Activated CD8-positive, alpha-beta memory T cell treated with anti-CD3 and anti-CD28 coated beads, Interleukin-2, amount 50 U/mL, for 48 hours (primary cell): ENCODE data around the gene THSD7B.
"Not testable (repeated sequence)": the region's sequence is repeated elsewhere in the genome, so short reads cannot be mapped to it uniquely, and the experiment has no call there.

Experiments
- DNase-seq: peaks from one replicate; pipeline ENCODE4 v3.0.0-alpha.2; 2020

The THSD7B gene

DNA sequence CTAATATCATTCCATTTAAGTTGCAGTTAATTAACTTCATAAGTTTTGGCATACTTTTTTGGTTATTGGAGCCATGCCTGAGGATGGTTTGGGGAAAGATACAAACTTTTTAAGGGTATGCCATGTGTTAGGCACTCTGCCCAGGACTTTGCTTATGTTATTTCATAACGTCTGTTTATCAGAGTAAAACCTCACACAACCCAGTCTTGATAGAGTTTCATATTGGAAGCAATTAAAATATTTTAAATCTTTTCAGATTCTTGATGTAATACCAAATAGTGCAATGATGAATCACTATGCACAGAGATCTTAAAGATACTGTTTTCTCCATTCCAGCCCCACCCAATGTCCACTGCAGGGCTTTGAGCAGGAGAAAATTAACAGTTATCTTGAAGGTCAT, 669.8 kb downstream of the THSD7B start:
- no peak for DNase-seq

DNA sequence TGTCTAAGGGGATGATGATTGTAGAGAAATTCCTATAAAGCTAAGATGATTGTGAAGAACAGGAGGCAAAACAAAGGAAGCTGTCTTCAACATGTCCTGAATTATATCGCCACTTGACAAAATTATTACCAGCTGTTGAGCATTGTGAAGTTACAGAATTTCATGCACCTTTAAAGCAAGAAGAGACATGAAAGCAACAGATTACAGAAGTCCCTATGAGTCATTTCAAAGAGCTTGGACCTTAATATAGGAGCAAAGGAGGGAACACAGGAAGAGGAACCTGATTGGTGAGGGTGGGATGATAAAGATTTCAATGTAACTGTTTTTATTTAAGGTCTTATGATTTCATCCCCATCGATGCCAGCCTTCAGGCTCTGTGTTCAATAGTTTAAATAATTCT, 672.0 kb downstream of the THSD7B start:
- no peak for DNase-seq

DNA sequence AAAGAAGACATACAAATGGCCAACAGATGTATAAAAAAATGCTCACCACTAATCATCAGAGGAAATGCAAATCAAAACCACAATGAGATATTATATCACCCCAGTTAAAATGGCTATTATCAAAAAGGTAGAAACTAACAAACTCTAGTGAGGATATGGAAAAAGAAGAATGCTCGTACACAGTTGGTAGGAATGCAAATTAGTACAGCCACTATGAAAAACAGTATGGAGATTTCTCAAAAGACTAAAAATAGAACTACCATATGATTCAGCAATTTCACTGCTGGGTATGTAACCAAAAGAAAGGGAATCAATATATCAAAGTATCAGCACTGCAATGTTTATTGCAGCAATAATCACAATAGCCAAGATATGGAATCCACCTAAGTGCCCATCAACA, 679.6 kb downstream of the THSD7B start:
- no peak for DNase-seq

DNA sequence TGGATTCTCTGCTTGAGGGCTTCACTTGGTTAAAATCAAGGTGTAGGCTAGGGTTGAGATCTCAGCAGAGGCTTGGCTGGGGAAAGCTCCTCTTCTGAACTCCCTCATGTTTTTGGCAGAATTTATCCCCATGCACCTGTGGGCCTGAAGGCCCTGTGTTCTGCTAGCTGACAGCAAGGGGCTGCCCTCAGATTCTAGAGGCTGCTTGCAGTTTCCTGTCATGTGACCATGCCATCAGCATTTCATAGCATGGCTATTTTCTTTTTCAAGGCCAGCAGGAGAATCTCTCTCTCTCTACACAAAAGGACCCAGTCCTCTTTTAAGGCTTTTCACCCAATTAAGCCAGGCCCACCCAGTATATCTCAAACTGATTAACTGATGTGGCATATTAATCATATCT, 684.1 kb downstream of the THSD7B start:
- DNase-seq = no peak

DNA sequence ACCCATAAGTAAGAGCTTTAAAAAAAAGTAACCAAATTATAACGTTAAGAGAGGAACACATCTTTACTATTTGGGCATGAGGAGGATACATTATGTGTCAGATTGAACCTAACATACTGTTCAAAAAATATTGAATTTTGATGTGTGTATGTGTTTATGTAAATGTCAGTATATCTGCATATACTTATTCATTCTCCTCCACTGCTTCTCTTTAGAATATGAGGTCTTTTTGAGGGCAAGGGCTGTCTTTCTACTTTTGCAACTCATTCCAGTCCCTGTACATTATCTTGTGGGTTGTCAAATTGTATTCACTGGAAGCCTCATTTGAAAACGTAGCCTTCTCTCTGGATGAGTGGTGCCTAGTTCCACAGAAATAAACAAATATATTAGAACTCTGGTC, 689.5 kb downstream of the THSD7B start:
- no peak for DNase-seq

DNA sequence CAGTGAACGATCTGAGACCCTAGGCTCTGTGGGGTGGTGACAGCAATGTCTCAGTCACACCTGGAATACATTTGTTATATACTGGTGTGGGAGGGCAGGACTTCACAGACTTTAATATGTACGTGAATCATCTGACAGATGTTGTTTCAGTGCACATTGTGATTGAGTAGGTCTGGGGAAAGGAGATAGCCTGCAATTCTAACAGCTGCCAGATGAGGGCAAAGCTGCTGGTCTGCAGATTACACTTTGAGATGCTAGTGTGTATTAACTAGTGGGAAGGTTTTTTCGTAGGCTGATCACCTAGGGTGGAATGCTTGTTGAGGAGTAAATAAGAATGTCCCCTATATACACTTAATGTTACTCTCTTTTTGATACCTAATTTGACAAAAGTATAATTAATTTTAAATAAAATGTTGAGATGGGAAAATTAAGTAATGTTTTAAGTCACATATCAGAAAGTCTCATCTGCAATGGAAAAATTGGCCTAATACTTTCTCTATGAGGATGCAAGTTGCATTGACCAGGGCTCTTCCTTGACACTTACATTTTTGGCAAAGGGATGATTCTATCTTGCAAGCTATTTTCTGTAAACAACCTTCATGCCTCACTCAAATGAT, 702.0 kb downstream of the THSD7B start:
- no peak for DNase-seq

DNA sequence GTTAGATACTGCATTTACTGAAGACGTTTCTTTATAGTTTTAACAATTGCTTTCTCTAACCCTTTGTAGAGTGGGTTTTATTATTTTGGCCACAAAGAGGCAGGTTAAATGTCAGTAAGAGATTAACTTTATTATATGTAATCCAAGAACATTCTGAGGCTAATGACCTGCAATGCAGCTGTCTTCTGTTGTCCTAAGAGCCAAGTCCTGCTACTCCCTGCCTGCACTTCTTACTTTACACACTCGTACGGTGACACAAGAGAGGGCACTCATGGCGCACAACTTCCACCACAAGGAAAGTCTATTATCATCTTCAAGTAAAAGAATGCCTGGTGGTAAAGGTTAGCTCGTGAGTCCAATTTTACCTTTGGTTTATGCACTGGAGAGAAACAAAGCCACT, 727.9 kb downstream of the THSD7B start:
- DNase-seq = no peak

DNA sequence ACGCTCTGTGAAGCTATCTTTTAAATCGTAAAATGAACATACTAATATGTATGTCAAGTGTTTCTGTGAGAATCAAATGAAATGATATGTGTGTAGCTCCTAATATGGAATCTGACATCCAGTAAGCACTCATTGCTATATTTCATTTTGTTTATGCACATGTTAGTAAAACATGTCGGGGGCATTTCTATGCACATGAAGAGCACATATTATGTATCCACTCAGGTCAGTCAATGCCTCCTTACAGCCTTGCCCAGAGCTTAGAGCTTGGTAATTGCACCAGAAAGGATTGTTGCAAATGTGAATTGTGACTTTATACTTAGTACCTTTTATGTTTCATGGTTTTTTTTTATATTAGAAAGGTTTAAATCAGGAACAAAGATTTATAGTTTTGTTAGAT, 735.3 kb downstream of the THSD7B start:
- no peak for DNase-seq

DNA sequence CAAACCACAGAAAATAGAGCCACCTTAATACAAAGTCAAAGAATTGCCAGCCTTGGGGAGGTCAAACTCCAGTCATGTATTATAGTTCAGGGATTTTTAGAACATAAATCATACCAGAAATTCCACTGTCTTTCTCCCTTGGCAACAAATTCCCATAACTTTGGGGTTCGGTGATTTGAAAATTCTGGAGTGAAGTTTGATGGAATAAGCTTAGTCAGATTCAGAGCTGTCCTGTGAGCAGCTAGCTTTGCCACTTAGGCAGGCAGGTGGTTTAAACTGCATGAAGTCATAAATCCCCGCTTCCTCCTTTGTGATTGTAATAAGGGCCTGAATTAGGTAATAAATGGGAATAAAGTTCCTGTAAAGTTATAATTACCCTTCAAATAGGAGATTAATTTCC, 741.9 kb downstream of the THSD7B start:
- DNase-seq = no peak

DNA sequence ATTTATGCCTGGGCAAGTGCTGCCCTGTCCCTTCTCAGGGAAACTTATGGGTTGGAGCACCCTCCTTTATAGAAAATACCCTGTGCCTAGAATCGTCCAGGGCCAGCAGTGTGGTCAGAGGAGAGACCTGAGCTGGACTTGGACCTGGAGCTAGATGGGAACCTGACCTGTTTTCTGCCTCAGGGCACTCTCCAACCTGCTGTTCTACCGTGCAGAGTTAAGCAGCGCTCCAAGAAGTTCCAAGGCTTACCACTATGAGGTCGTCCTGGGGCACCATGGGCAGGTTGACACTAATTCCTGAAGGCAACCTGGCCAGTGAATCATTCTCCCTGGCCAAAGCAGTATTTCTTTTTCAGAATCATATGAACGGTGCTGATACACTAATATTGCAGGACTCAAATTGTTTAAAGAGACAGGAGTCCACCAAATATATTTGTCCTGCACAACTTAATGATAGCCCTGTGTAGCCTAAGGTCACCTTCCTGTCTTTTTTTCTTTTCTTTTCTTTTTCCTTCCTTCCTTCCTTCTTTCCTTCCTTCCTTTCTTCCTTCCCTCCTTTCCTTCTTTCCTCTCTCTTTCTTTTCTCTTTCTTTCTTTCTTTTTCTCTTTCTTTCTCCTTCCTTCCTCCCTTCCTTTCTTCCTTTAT, 743.5 kb downstream of the THSD7B start:
- no peak for DNase-seq

DNA sequence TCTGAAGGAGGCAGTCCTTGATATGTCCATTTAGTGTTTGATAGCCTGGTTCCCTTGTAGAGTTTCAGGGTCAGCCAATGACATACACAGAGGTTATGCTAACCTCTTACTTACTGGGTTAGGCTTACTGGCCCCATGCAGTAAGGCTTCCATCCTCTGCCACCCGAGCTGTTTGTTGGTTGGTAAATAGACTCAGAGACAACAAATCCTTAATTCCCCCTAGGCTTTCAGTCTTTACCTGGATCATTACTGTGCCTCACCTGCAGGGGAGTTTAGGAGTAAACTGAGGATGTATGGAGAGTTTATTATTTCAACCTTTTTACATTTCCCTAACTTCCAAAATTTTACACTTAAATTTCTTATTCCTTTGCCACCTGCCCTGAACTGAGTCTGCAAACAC, 746.2 kb downstream of the THSD7B start:
- no peak for DNase-seq

DNA sequence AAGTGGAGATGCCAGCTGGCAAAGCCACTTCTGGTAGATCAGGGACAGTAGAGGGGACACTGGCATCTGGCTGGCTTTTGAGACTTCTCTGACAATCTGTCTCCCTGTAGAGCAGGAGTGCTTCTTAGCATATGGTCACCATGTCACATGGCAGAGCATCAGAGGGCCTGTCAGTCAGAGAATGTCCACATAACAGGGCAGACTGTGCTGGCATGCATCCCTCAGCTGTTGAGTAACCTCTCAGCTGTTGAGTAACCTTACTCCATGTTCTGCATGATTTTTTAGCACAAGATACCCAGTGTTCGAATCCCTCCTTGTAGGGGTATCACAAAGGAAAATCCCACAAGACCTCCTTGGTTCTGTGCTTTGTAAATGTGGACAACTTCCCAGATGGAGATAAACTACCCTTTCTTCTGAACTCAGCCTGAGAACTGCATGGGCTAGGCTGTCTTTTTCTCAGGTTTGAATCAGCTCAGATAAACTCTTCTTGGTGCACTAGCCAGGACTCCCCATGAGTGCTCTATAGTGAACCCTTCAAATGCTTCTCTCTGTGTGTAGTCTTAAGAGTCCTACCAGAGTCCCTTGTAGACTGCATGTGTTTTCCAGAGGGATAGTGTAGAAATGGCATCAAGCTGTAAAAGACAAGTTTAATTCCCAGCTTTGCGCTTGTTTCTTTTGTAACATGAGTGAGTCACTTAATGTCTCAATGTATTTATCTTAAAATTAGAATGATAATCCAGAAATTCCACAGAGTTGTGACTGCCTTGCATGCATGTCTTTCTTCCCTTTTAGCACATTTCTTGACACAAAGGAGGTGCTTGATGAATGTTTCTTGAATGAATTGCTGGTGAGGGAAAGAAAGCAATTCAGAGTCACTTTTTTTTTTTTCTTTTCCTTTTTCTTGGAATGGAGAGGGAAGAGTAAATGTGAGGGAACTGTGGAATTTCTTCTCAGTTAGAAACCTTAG, 756.6 kb downstream of the THSD7B start:
- no peak for DNase-seq

DNA sequence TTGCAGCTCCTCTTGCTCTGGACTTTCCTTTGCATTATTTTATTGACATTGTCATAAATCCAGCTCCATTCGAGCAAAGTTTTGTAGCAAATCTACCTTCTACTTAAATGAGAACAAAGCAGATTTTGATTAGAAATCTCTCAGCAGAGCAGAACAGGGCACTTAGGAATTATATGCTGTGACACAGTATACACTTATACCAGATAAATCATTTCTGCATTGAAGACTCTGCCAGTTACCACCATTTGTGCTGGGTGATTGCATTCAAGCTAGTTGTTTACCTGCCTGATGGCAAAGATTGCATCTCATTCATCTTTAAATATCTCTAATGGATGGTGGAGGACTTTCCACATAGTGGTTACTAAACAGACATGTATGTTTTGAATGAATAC, 757.3 kb downstream of the THSD7B start:
- no peak for DNase-seq

DNA sequence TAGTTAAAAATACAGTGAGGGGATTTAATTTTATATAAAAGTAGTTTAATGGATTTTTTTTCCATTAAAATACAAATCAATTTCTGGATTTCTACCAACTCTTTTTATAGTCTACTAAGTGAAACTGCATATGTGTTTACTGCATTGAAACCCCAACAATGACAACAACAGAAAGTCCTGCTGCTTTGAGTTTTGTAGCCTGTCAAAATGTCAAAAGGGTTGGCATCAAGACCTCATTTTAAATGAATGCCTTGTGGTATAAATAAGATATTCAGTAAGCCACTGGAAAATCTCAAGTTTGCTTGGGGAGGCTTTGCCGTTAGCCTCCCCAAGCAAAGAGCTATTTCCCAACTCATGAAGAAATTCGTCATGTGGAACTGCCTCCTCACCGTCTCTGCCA, 758.6 kb downstream of the THSD7B start:
- DNase-seq = no peak

DNA sequence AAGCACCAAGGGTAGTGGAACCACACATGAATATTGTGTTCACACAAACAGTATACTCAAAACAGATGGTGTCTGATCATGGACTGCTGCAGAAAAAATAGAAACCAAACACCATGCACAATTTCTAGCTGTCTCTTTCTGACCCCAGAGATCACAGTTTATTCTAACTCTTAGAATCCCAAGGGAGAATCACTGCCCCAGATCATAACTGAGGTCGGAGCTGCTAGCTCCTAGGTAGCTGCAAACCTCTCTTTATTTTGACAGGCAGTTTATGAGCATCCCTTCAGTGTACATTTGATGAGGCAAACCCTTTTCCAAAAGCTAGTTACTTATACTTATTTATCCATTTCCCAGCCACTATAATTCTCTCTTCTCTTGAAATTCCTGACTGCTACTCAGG, 759.8 kb downstream of the THSD7B start:
- DNase-seq = no peak

DNA sequence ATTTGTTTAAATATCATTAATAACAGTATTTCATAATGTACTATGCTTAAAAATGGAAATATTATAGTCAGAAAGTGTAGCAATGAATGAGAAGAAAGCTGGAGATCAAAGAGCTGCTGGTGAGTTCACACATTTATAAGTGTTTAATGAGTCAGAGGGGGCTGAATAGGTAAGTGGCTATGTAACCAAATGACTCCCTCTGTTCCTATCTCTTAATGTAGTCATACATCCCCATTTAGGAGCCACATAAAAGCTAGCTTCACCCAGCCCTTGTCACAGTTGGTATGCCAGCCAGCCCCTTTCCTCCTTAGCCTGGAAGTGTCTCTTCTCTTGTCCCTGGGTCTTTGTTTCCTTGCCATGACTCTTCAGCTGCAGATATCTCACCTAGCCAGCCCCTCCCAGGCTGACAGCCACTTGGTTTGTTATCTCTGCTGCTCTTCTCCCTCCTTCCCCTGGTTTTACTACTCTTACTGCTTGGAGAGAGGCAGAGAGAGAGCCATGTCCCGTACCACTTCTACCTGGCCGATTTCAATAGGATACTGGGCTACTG, 760.4 kb downstream of the THSD7B start:
- DNase-seq = no peak

DNA sequence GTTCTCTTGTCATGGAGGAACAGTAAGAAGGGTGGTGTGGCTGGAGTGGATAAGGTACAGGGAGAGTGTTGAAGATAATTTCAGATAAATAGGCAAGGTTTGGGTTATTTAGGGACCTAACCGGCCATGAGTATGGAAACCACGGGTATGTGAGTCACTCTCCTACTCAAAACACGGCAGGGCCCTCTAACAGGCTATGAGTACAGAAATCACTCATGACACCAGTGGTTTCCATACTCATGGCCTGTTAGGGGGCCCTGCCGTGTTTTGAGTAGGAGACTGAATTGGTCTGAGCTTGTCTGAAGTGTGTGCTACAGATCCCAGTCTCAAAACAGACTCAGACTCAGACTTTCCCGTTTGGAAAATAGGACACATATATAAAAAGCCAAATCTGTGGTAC, 770.6 kb downstream of the THSD7B start:
- no peak for DNase-seq

DNA sequence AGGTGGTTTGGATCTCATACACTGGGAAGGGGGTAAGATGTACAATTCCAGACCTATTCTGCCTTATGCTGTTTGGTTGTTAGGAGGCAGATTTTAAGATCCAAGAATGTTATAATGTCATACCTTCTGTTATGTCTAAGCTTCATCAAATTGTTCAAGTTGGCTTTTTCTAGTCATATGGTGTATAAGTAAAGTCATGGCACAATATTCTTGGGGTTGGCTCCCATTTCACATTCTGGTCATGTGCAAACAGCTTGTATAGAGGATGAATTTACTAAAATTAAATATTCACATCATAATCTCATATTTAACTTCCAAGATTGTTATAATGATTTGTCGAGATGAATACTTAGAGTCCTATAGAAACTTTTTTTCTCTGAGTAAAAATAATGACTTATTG, 774.0 kb downstream of the THSD7B start:
- DNase-seq = no peak

DNA sequence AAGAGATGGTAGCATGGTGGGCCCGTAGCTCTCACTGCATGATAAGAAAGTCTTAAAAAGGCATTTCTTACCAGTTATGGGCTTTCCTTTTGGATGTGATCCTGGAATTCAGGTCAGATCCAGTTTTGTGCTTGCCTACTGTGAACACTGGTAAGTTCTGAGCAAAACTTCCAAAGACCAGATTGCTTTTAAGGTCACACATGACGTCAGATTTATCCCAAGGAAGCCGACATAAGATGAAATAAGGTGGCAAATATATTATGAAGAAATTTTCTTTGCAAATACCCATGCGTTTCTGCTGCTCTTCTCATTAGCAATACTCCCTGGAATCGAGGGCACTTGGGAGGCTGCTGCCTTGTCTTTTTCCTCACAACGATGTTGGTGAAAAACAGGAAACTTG, 782.5 kb downstream of the THSD7B start:
- no peak for DNase-seq

DNA sequence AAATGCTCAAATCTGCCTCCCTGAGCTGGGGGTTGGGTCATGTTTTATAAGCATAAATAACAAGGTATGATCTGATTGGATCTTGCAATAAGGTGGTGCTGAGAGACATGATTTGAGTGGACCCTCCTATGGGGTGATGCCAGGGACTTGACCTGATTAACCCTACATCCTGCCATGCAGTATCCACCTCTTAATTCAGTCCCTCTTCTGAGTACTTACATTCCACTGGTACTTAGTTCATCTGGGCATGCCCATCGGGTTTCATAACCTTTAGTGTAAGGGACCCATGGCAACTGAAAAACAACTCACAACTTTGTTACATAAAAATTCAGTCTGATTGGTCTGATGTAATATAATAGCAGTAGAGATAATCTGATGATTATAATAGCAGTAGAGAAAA, 801.0 kb downstream of the THSD7B start:
- no peak for DNase-seq

DNA sequence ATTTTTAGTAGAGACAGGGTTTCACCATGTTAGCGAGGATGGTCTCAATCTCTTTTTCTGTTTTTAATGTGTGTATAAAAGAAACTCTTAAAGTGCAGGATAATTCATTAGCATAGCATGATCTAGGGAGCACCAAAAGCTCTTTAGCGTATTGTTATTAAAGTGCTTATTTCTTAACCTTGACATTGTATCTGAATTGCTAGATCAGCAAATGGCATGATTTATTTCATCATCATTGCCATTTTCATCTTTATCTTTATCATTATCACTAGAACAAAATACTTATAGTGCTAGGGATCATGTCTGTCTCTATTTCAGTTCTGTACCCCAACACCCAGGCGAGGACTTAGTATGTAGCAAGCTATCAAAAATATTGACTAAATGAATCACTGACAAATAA, 805.1 kb downstream of the THSD7B start:
- no peak for DNase-seq

DNA sequence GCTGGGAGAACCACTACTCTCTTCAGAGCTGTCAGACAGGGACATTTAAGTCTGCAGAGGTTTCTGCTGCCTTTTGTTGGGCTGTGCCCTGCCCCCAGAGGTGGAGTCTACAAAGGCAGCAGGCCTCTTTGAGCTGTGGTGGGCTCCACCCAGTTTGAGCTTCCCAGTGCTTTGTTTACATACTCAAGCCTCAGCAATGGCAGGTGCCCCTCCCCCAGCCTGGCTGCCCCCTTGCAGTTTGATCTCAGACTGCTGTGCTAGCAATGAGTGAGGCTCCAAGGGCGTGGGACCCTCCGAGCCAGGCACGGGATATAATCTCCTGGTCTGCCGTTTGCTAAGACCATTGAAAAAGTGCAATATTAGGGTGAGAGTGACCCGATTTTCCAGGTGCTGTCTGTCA, 822.5 kb downstream of the THSD7B start:
- not testable (repeated sequence) for DNase-seq

DNA sequence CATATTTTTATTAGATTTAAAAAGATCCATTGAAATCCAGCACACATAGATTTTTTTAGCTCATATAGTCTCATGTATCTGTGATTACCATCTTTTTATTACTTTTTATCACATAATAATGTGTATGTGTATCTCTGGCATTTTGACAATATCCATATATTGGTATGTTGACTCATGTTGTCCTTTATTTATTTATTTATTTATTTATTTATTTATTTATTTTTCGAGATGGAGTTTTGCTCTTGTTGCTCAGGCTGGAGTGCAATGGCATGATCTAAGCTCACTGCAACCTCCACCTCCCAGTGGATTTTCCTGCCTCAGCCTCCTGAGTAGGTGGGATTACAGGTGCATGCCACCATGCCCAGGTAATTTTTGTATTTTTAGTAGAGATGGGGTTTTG, 823.2 kb downstream of the THSD7B start:
- not testable (repeated sequence) for DNase-seq

DNA sequence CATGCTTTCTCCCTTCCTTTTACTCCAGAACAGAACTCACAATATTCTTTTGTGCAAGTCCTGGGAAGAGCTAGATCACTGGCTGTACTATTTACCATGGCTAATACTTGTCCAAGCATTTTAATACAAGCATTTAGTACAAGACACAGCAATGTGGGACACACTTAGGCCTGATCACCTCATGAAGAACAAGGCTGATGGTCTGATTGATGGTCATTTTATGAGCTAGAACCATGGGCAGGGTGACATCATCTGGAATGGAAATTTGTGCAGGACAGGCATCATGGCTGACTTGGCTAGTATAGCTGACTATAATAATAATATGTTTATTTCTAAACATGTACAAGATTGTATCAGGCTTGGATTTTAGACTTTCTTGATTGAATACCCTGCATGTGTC, 824.8 kb downstream of the THSD7B start:
- DNase-seq = no peak
